Calu3 (cell line): ENCODE data around the gene C6orf52. TPM values are rescaled to one million over a fixed set of nuclear protein-coding genes. Genes with fewer than 3 reads are reported as not detected.

Experiments used
- BruUV-seq: library from RNA; stranded (reverse); fragments of 400-500 nt; replicated peaks from 2 replicates; lab custom pipeline; 2021; lab: Mats Ljungman, UMichigan
- CTCF ChIA-PET: fragments of 300-600 bp; sonication (Branson Sonifier 250); formaldehyde crosslinking; loops from one replicate; lab custom pipeline; 2022; ENCODE audit warnings: antibody characterized with exemption; lab: Charles Lee
- DNase-seq: peaks from one replicate; pipeline ENCODE4 v3.0.0; 2022
- H3K27ac Mint-ChIP-seq: one replicate; pipeline ENCODE4 v1.8.0; 2022; ENCODE audit warnings: mixed read lengths; ENCODE audit not compliant: unreplicated experiment
- H3K27me3 Mint-ChIP-seq: one replicate; pipeline ENCODE4 v1.8.0; 2022; ENCODE audit warnings: mixed read lengths; ENCODE audit not compliant: unreplicated experiment
- H3K36me3 Mint-ChIP-seq: one replicate; pipeline ENCODE4 v1.8.0; 2022; ENCODE audit warnings: mild to moderate bottlenecking, moderate library complexity, mixed read lengths; ENCODE audit not compliant: insufficient read depth, unreplicated experiment
- H3K4me1 Mint-ChIP-seq: one replicate; pipeline ENCODE4 v1.8.0; 2022; ENCODE audit warnings: mild to moderate bottlenecking, low read depth, mixed read lengths; ENCODE audit not compliant: unreplicated experiment
- H3K4me3 Mint-ChIP-seq: one replicate; pipeline ENCODE4 v1.8.0; 2022; ENCODE audit warnings: mild to moderate bottlenecking, low read depth, moderate library complexity, mixed read lengths; ENCODE audit not compliant: unreplicated experiment
- H3K9me3 Mint-ChIP-seq: one replicate; pipeline ENCODE4 v1.8.0; 2022; ENCODE audit warnings: low read depth, mixed read lengths; ENCODE audit not compliant: unreplicated experiment
- intact Hi-C: fragments of 100-400 bp; cut with micrococcal nuclease; formaldehyde crosslinking; loops from one replicate; pipeline ENCODE4 v1.10.0; 2022; ENCODE audit not compliant: unreplicated experiment
- total RNA-seq: library from RNA; stranded (reverse); gene quantifications from 2 replicates; pipeline ENCODE4 v1.2.3, GENCODE V29; 2022
- TF ChIP-seq, protein P1 (sequence below): fragments of 200-600 bp; IDR thresholded peaks from one replicate; pipeline ENCODE4 v1.8.0; 2022; ENCODE audit warnings: antibody characterized with exemption; ENCODE audit not compliant: unreplicated experiment

Gene C6orf52
- total RNA-seq, 1 experiment from 2014 or later, result not detected

DNA sequence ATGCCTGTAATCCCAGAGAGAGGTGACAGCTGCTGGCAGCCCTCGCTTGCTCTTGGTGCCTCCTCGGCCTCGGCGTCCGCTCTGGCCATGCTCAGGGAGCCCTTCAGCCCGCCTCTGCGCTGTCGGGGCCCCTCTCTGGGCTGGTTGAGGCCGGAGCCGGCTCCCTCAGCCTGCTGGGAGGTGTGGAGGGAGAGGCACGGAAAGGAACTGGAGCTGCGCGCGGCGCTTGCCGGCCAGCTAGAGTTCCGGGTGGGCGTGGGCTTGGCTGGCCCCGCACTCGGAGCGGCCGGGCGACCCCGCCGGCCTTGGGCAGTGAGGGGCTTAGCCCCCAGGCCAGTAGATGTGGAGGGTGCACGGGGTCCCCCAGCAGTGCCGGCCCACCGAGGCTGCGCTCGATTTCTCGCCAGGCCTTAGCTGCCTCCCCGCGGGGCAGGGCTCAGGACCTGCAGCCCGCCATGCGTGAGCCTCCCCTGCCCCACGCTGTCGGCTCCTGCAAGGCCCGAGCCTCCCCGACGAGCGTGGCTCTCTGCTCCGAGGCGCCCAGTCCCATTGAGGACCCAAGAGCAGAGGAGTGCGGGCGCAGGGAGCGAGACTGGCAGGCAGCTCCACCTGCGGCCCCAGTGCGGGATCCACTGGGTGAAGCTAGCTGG lies 34.6 kb downstream of the C6orf52 start:
- no peak overlapping the region for H3K4me3 Mint-ChIP-seq
- TF ChIP-seq, protein P1, sequence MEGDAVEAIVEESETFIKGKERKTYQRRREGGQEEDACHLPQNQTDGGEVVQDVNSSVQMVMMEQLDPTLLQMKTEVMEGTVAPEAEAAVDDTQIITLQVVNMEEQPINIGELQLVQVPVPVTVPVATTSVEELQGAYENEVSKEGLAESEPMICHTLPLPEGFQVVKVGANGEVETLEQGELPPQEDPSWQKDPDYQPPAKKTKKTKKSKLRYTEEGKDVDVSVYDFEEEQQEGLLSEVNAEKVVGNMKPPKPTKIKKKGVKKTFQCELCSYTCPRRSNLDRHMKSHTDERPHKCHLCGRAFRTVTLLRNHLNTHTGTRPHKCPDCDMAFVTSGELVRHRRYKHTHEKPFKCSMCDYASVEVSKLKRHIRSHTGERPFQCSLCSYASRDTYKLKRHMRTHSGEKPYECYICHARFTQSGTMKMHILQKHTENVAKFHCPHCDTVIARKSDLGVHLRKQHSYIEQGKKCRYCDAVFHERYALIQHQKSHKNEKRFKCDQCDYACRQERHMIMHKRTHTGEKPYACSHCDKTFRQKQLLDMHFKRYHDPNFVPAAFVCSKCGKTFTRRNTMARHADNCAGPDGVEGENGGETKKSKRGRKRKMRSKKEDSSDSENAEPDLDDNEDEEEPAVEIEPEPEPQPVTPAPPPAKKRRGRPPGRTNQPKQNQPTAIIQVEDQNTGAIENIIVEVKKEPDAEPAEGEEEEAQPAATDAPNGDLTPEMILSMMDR, result no peak
- no peak for DNase-seq
- no peaks in the 10 kb centered on the region for H3K36me3 Mint-ChIP-seq
- H3K4me1 Mint-ChIP-seq, result no peaks in the 10 kb centered on the region
- intact Hi-C loops, result no loop called here
- CTCF ChIA-PET, result interaction anchor here (0.6 kb wide), 1 partner anchor 8 kb away, joined by 3 read pairs; no protein-coding TSS in a partner anchor
- BruUV-seq, result no TSS peak
- no peak overlapping the region for H3K27ac Mint-ChIP-seq
- no peaks in the 10 kb centered on the region for H3K27me3 Mint-ChIP-seq
- H3K9me3 Mint-ChIP-seq, result no peaks in the 10 kb centered on the region

DNA sequence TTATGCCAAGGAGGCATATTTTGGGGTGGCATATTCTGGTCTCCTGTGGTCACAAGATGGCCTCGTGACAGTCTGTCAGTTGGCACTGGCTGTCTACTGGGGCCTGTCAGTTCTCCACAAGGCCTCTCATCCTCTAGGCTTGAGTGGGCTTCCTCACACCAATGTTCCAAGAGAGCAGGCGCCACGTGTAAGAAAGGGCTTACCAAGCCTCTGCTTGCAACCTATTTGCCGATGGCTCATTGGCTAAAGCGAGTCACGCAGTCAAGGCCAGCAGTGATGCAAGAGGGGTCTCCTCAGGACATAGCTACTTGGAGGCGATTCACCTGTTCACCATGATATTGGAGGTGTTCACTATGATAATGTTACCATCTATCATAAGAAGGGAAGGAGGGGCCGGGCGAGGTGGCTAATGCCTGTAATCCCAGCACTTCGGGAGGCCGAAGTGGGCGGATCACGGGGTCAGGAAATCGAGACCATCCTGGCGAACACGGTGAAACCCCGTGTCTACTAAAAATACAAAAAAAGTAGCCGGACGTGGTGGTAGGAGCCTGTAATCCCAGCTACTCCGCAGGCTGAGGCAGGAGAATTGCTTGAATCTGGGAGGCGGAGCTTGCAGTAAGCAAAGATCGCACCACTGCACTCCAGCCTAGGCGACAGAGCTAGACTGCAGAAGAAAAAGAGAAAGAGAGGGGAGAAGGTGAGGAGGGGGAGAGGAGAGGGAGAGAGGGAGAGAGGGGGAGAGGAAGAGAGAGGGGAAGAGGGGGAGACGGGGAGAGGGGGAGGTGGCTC lies 35.3 kb downstream of the C6orf52 start:
- H3K4me1 Mint-ChIP-seq, result no peaks in the 10 kb centered on the region
- no peaks in the 10 kb centered on the region for H3K27me3 Mint-ChIP-seq
- intact Hi-C loops, result no loop called here
- no peak overlapping the region for H3K4me3 Mint-ChIP-seq
- H3K27ac Mint-ChIP-seq, result no peak overlapping the region
- TF ChIP-seq, protein P1, result no peak
- no peaks in the 10 kb centered on the region for H3K36me3 Mint-ChIP-seq
- no TSS peak for BruUV-seq
- DNase-seq, result no peak
- H3K9me3 Mint-ChIP-seq, result no peaks in the 10 kb centered on the region
- CTCF ChIA-PET, result no interaction called here

DNA sequence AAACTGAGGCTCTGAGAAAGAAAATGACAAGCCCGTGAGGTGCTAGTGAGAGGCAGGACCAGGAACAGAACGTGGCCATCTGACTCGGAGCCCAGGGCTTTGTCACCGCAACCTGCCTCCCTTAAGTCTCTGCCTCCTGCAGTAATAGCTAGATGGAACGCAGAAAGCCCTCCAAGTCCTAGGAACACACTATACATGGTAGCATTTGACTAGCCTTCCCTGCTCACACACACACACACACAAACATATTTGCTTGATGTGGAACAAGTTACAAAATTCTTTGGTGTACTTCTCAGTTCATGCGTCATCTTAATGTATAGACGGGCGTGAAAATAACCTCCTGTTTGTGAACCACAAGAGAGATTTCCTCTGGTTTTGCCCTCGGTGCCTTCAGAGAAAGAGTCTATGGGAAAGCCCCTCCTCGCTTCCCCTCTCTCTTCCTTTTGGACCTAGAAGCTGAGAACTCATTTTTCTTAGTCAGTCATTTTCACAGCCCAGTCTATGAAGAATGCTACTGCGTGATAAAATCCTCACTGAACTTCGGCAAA lies 38.8 kb downstream of the C6orf52 start:
- BruUV-seq, result no TSS peak
- Mint-ChIP-seq H3K36me3 (no peaks in the 10 kb centered on the region), H3K27ac (no peak overlapping the region), H3K4me1 (no peaks in the 10 kb centered on the region), H3K27me3 (no peaks in the 10 kb centered on the region), H3K9me3 (no peaks in the 10 kb centered on the region), H3K4me3 (no peak overlapping the region)
- CTCF ChIA-PET, result no interaction called here
- intact Hi-C loops, result no loop called here
- TF ChIP-seq, protein P1, result no peak
- DNase-seq, result no peak

DNA sequence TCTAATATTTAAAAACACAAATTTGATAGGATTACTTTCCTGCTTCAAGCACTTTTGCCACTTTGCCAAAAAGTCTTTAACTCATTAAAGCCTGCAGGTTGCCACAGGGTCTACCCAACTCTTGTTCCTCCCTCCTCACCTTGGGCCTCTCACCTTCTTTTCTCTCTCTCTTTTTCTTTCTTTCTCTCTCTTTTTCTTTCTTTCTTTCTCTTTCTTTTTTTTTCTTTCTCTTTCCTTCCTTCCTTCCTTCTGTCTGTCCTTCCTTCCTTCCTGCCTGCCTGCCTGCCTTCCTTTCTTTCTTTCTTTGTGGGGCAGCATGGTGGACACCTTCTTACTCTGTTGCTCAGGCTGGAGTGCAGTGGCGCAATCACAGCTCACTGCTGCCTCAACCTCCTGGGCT lies 50.2 kb downstream of the C6orf52 start:
- TF ChIP-seq, protein P1, result no peak
- peaks cover 15% of the 10 kb centered on the region for H3K27me3 Mint-ChIP-seq
- H3K36me3 Mint-ChIP-seq, result no peaks in the 10 kb centered on the region
- H3K4me3 Mint-ChIP-seq, result no peak overlapping the region
- H3K4me1 Mint-ChIP-seq, result no peaks in the 10 kb centered on the region
- DNase-seq, result no peak
- intact Hi-C loops, result no loop called here
- no TSS peak for BruUV-seq
- H3K27ac Mint-ChIP-seq, result no peak overlapping the region
- CTCF ChIA-PET, result no interaction called here
- no peaks in the 10 kb centered on the region for H3K9me3 Mint-ChIP-seq
